Measurements from ENCODE around the gene ABLIM1. TPM values are rescaled to one million over a fixed set of nuclear protein-coding genes. Genes with fewer than 3 reads are reported as not detected.
A peak's percentile ranks its signal among the peaks of the same experiment; 100 is the strongest.

Gene ABLIM1
- total RNA-seq, 4 donors from 2014 or later = 84.7 to 203 (median 150) TPM

GRCh38 chr10:114504769-114505579, 153.1 kb downstream of the ABLIM1 start:
- H3K36me3 ChIP-seq = no peaks in the 10 kb centered on the region
- no peaks in the 10 kb centered on the region for H3K9me3 ChIP-seq
- intact Hi-C loops (cut with DNase I; ENCODE audit: low total_unique reads) = no loop called here
- in situ Hi-C loops (cut with MboI; ENCODE audit: low sequenced_read_pairs in 4 of 4) = no loop called here
- peak overlapping the region; percentile 65 to 72 (median 68) for H3K27ac ChIP-seq
- ATAC-seq (peak; percentile 70 to 72), DNase-seq (peak; percentile 48)
- H3K27me3 ChIP-seq = no peaks in the 10 kb centered on the region
- H3K4me1 ChIP-seq = peaks cover 19 to 41% of the 10 kb centered on the region in 2 donors
- no peak for TF ChIP-seq CTCF (IDR thresholded peaks at IDR 0.05 in 4 of 5, conservative IDR thresholded peaks at IDR 0.05 in 1 of 5)
- no peak for TF ChIP-seq POLR2A (IDR thresholded peaks at IDR 0.05)
- no peak overlapping the region for H3K4me3 ChIP-seq

- peaks cover 12 to 23% of the 10 kb centered on the region in 2 donors for H3K4me1 ChIP-seq
Measured at GRCh38 chr10:114502074-114502473, 156.0 kb downstream of the ABLIM1 start.

GRCh38 chr10:114501650-114502049, 156.4 kb downstream of the ABLIM1 start:
- ATAC-seq = no peak
- peaks cover 0 to 4% of the 10 kb centered on the region in 2 donors for H3K36me3 ChIP-seq
- in situ Hi-C loops (cut with MboI; ENCODE audit: low sequenced_read_pairs in 4 of 4) = no loop called here
- H3K27ac ChIP-seq = no peak overlapping the region
- intact Hi-C loops (cut with DNase I; ENCODE audit: low total_unique reads) = no loop called here
- H3K9me3 ChIP-seq = no peaks in the 10 kb centered on the region
- no peak for DNase-seq
- peak in 1 of 5 experiments; percentile 17 for TF ChIP-seq CTCF (IDR thresholded peaks at IDR 0.05 in 4 of 5, conservative IDR thresholded peaks at IDR 0.05 in 1 of 5)
- TF ChIP-seq POLR2A (IDR thresholded peaks at IDR 0.05) = no peak
- H3K27me3 ChIP-seq = no peaks in the 10 kb centered on the region
- H3K4me1 ChIP-seq = peaks cover 12 to 19% of the 10 kb centered on the region in 2 donors
- no peak overlapping the region for H3K4me3 ChIP-seq

More at GRCh38 chr10:114502074-114502473, 156.0 kb downstream of the ABLIM1 start:
- Histone ChIP-seq H3K27ac (peak overlapping the region in 1 of 4 donors; percentile 8), H3K36me3 (peaks cover 0 to 1% of the 10 kb centered on the region in 2 donors), H3K9me3 (no peaks in the 10 kb centered on the region), H3K4me3 (no peak overlapping the region), H3K27me3 (no peaks in the 10 kb centered on the region)
- no peak for ATAC-seq
- in situ Hi-C loops (cut with MboI; ENCODE audit: low sequenced_read_pairs in 4 of 4) (no loop called here), intact Hi-C loops (cut with DNase I; ENCODE audit: low total_unique reads) (no loop called here)
- DNase-seq = no peak
- TF ChIP-seq POLR2A (IDR thresholded peaks at IDR 0.05) = no peak
- no peak for TF ChIP-seq CTCF (IDR thresholded peaks at IDR 0.05 in 4 of 5, conservative IDR thresholded peaks at IDR 0.05 in 1 of 5)

- in situ Hi-C loops (cut with MboI; ENCODE audit: low sequenced_read_pairs in 4 of 4) = no loop called here
- no peak for TF ChIP-seq POLR2A (IDR thresholded peaks at IDR 0.05)
- no peak for TF ChIP-seq CTCF (IDR thresholded peaks at IDR 0.05 in 4 of 5, conservative IDR thresholded peaks at IDR 0.05 in 1 of 5)
- H3K4me1 ChIP-seq = peaks cover 8 to 9% of the 10 kb centered on the region in 2 donors
- H3K27me3 ChIP-seq = no peaks in the 10 kb centered on the region
- no peak overlapping the region for H3K4me3 ChIP-seq
- H3K27ac ChIP-seq = peak overlapping the region in 2 of 4 donors; percentile 7 to 8
- no peaks in the 10 kb centered on the region for H3K9me3 ChIP-seq
- intact Hi-C loops (cut with DNase I; ENCODE audit: low total_unique reads) = no loop called here
- peaks cover 0 to 4% of the 10 kb centered on the region in 2 donors for H3K36me3 ChIP-seq
- ATAC-seq = no peak
- no peak for DNase-seq
Measured at GRCh38 chr10:114500643-114501042, 157.4 kb downstream of the ABLIM1 start.
